Activated CD4-positive, alpha-beta T cell treated with anti-CD3 and anti-CD28 coated beads, Interleukin-2, amount 50 U/mL, for 16 hours (primary cell): Measurements from ENCODE around the gene SLC25A6.
A peak's percentile ranks its signal among the peaks of the same experiment; 100 is the strongest.
"Not testable (repeated sequence)": the region's sequence is repeated elsewhere in the genome, so short reads cannot be mapped to it uniquely, and the experiment has no call there.

ENCODE experiments used
- DNase-seq: peaks from one replicate; pipeline ENCODE4 v3.0.0-alpha.2; 2020

The SLC25A6 gene

DNA sequence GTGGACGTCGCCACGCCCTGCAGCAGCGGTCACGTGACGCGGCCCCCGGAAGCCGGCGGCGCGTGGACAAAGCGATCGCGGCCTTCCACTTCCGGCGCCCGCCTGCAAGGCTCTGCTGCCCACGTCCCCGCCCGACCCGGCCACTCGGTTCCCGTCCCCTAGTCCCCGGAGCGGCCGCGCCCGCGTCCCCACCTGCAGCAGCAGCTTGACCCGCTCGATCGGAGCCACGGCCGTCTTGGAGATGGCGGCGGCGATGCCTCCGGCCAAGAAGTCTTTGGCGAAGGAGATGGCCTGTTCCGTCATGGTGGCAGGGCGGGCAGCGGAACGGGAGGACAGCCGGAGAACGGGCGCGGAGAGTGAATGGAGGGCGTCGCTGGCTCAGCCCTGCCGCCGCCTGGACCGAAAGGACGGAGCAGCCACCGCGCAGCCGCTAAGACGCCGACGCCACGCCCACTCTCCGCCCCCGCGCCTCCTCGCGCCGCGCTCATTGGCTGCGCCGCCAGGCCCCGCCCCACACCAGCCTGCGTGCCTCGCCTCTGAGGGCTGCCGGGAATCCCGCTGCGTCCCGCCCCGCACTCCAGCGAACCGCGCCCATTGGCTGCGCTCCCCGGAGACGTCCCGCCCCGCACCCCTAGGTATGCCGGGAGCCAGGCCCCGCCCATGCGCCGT, at the start of gene SLC25A6:
TSS of gene SLC25A6 (minus strand) at position 407 of the 669 bp plus-strand sequence. CDS start at position 303, 104 bp downstream.
- peak; percentile 99 for DNase-seq

DNA sequence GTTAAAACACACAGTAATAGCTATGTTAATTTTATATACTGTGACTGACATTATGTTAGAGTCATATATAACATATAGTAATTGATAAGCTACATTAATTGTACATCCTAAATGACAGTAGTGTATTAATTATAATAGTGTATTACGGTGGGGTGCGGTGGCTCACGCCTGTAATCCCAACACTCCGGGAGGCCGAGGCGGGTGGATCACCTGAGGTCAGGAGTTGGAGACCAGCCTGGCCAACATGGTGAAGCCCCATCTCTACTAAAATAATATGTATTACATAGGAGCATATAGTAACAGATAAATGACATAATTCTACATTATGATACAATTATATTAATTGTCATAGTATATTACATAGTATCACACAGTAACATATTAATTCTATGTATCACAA, 48.6 kb upstream of the SLC25A6 start:
- no peak for DNase-seq

DNA sequence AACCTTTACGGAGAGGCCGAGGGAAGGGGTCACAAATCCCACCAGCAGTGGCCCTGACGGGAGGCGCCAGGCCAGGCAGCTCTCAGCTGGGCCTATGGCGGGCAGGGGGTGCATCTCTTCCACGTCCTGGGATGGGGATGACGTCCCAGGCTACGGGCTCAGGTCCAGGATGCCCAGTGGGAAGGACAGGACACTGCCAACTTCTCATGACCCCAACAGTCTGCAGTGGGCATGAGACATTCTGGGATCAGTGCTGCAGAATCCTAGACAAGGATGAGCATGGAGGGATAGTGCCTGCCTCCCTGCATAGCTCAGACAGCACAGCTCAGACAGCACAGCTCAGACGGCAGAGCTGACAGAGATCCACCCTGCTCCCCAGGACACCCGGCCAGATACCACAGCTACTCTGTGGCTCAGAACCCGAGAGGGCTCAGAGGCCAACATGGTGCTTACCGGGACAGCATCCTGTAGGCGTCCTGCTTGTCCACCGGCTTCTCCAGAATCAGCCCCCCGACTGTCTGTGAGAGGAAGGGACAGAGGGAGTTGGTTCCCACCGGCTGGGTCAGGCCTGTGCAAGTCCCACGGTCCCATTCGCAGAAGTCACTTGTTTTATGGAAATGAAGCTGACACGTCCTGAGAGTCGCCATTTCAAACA, 43.5 kb upstream of the SLC25A6 start:
- no peak for DNase-seq

DNA sequence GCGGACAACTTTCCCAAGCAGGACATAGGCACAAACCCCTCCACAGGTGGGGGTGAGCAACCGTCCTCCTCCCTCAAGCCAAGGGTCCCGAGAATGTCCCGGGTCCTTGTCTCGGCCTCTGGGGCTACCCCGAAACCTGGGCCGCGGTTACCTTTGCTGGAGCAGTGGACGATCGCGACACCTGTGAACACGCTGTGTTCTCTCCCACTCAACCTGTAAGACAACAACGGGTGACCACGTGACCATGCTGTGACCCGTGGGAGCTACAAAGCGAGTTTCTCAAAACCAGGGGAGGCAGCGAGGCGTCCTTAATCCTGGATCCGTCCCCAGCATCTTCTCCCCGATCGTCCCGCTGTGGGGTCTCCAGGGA, 42.9 kb upstream of the SLC25A6 start:
- no peak for DNase-seq

DNA sequence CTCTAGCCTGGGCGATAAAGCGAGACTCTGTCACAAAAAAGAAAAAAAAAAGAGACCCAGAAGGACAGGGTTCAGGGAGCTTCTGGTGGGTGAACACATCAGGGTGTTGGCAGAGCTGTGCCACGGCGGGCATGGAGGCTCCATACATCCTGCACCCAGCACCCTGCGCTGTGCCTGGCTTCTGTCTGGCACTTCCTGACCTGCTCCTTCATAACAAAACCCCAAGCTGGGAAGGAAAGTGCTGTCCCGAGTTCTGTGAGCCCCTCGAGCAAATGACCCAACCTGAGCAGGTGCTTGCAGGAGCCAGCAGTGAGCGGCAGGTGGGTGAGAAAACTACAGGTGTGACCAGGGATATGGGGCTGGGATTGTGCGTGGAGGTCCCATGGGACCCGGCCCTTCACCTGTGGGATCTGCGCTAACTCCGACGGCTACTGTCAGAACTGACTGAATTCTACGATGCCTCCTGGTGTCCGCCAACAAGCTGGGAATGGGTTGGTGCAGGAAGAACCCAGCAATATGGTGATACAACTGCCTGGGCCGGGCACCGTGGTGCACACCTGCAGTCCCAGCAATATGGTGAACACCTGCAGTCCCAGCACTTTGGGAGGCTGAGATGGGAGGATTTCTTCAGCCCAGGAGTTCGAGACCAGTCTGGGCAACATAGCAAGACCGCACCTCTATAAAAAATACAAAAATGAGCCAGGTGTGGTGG, 41.9 kb upstream of the SLC25A6 start:
- DNase-seq: no peak

DNA sequence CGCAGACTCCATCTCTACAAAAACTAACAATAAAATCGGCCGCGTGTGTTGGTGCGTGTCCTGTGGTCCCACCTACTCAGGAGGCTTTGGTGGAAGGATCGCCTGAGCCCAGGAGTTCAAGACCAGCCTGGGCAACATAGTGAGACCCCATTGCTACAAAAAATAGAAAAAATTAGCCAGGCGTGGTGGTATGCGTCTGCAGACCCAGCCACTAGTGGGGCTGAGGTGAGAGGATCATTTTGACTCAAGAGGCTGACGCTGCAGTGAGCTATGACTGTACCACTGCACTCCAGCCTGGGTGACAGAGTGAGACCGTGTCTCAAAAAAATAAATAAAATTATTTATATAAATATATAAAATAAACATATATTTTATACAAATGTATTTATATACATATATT, 38.5 kb upstream of the SLC25A6 start:
- DNase-seq: peak; percentile 54

DNA sequence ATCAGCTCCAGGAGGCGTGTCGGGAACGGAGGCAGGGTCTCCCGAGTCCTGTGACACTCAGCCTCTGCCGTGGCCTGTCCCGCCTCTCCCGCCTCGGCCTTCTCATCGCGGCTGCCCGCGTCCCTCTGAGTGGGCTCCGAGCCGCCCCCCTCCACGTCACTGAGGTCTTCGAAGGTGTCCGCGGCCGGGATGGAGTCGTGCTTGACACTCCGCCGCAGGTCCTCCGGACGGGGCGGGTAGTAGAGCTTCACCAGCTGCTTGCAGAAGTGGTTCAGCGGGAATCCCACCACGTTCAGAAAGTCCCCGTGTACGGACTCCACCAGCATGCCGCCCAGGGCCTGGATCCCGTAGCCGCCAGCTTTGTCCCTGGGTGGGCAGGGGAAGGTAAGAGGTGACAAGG, 35.8 kb upstream of the SLC25A6 start:
- no peak for DNase-seq

DNA sequence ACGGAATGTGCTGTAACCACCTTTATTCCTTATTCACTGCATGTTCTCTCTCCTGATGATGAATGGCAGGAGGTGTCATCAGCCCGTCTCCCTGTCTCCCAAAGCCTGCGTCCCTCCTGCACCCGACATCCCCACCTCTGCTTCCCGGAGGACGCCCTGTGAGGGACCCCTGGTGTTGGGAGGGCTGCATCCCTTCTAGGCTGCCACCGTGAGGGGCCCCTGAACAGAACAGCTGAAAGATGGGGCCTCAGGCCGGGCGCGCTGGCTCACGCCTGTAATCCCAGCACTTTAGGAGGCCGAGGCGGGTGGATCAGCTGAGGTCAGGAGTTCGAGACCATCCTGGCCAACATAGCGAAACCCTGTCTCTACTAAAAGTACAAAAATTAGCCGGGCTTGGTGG, 34.4 kb upstream of the SLC25A6 start:
- not testable (repeated sequence) for DNase-seq

DNA sequence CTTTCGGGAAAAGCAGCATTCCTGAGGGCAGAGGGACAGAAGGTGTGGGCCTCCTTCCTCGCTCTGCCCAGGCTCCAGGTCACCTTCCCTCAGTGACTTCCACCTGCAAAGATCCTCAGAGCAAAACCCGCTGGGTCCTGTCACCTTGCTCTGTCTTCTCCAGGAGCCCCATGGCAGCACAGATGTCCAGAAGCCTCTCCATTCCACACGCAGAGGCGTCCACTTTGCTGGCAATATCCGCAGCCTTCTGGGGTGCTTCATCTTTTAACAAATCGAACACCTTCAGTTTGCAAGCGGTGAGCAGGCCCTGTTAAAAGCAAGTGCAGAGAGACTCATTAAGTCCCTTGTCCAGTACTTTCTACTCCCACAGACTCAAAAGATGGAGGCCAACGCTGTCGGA, 33.5 kb upstream of the SLC25A6 start:
- no peak for DNase-seq

DNA sequence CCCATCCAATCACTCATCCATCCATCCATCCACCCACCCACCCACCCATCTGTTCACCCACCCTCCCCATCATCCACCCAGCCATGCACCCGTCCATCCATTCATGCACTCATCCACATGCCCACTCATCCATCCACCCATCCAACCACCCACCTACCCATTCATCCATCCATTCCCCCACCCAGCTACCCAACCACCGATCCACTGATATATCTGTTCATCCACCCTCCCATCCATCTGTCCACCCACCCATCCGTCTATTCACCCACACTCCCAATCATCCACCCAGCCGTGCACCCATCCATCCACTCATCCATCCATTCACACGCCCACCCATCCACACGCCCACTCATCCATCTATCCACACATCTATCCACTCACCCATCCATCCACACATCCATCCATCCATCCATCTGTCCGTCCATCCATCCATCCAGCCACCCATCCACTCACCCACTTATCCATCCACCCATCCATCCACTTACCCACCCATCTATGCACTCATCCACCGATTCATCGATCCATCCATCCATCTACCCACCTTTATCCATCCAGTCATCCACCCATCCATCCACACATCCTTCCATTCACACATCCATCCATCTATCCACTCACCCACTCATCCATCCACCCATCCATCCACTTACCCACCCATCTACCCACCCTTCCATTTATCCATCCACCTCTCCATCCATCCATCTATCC, 32.4 kb upstream of the SLC25A6 start:
- no peak for DNase-seq

DNA sequence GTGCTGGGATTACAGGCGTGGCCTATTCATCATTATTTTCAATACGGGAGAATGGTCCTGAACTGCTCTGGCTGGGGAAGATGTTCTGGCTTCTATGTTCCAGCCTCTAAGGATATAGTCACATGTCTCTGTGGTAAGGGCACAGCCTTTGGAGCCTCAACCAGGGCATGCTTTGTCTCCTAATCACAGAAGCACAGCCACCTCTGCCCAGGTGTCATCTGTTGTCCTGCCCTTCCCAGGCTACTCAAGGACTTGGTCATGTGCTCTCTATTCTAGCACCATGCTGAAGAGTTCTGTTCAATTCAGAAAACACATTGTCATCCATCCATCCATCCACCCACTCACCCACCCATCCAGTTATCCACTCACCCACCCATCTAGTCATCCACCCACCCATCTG, 31.3 kb upstream of the SLC25A6 start:
- DNase-seq: no peak

DNA sequence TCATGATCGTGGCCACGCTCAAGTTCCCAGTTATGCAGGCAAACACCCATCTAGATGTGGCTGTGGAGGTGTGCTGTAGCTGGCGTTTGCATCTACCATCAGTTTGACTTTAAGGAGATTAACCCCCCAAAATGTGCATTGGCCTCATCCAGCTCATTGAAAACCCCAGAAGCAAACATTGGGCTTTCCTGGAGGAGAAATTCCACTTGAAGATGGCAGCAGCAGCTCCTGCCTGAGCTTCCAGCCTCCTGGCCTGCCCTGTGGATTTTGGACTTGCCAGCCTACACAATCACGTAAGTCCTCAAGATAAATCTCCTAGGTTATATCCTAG, 30.2 kb upstream of the SLC25A6 start:
- DNase-seq: no peak

DNA sequence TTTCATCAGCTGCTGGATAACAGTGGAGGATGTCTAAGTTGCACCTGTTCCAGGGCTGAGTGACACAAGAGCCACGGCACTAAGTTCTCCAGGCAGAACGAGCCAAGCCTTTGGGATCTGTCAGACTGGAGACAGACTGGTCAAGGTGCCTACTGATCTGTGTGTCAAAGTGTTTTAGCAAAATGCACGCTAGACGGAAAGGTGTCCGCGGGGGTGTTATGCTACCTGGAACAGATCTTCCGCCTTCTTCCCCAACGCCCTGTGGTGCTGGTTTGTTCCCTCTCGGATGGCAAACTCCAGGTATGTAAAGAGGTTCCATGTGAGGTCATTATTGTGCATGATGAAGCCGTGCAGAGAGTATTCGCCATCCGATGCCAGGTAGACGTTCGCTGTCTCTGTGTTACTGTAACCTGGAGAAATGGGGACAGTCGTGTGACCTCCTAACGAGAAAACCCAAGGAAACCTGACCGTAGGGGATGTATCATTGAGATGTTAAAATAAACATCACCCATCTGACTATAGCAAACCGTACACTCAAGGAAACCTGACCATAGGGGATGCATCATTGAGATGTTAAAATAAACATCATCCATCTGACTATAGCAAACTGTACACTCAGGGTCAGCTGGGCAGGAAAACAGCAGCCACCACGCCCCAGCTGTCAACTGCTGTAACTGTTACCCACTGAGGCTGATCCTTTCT, 29.7 kb upstream of the SLC25A6 start:
- DNase-seq: no peak

DNA sequence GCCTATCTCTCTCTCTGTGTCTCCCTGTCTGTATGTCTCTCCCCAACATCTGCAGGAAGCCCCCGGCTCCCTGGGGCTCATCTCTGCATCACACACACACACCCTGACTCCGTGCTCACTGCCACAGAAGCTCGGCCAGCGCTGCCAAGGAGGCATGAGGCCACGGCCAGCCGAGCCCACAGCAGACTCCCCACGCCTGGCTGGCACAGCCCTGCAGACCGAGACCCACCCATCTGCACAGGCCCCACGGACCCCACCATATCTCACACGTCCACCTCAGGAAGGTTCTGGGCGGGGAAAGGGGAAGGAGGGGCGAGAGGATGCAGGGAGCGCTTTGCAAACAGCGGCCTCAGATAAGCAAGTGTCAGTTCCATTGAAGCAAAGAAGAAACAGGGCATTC, 28.5 kb upstream of the SLC25A6 start:
- no peak for DNase-seq

DNA sequence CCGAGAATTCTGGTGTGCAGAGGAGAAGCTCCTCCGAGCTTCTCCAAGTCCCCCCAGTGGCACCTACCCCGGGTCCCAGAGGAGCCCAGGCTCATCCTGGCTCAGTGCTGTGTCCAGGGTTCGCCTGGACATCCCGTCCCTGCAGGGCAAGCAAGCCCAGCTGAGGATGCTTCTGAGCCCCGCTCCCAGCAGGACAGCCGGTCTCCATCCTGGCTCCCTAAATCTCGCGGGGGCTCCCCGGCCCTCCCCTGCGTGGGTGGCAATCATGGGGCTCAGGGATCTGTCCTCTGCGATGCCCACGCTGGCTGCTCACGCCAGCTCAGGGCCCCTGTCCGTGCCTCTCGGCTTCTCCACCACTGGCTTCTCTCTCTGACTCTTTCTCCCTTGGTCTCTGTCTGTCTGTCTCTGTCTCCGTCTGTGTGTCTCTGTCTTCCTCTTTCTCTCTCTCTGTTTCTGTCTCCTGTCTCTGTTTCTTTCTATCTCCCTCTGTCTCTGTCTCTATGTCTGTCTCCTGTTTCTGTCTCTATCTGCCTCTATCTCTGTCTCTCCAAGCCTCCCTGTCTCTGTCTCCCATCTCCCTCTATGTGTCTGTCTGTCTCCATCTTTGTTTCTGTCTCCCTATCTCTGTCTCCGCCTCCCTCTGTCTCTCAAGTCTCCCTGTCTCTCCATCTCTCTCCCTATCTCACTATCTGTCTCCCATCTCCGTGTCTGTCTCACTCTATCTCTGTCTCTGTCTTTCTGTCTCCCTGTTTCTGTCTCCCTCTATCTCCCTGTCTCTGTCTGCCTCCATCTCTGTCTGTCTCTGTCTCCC, 27.8 kb upstream of the SLC25A6 start:
- no peak for DNase-seq

DNA sequence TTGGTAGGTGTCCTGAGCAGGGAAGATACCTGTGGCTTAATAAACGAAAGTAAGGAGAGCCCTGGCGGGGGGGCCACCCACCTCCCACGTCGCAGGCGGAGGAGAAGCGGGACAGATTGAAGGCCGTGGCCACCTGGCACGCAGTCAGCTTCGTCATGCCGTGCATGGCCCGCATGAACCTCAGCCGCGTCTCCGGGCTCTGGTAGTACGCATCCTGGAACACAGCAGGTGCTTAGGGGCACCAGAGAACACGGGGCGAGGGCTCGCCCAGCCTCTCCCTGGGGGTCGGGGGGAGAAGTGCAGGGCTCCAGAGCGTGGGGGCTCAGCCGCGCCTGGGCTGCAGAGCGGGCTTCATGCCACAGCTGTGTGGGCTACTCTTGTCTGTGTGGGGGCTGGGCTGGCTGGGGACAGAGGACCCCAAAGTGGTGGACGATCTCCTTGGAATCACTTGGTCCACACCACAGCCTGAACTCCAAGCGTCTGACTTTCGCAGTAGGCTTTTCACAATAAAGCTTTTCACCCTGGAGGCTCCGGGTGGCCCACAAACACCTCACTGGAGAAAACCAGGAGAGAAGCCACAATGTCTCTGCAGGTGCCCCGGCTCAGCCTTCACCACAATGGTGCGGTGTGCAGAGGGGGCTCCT, 27.1 kb upstream of the SLC25A6 start:
- no peak for DNase-seq

DNA sequence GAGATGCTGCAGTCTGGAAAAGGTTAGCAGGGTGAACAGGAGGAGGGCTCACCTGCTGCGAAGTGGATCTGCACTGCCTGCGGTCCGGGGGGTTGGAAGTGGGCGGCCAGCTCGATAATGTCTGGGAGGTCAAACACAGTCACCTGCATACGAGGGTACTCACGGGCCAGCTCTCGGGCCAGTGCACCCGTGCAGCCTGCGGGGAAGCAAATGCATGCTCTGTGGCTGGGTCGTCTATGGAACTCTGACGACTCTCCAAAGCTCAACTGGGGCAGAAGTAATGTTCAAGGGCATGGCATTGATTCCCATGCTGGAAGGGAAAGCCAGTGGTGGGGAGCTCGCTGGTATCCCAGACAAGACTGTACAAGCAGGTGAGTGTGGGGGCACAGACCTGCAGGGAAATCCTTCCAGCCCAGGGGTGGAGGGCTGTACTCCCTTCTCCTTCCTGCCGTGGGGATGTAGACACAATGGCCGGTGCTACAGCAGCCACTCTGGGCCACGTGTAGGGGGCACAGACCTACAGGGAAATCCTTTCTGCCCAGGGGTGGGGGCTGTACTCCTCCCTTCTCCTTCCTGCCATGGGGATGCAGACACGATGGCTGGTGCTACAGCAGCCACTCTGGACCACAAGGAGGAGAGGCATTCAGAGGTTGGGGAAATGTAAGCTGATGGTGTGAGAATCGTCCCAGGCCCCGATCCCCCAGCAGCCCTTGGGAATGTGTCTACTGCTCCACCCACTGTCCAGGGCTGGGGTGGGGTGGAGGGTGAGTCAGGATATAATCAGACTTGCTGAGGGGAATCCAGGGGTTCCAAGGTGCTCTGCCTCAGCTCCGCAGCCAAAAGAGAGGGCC, 26.2 kb upstream of the SLC25A6 start:
- DNase-seq: no peak

DNA sequence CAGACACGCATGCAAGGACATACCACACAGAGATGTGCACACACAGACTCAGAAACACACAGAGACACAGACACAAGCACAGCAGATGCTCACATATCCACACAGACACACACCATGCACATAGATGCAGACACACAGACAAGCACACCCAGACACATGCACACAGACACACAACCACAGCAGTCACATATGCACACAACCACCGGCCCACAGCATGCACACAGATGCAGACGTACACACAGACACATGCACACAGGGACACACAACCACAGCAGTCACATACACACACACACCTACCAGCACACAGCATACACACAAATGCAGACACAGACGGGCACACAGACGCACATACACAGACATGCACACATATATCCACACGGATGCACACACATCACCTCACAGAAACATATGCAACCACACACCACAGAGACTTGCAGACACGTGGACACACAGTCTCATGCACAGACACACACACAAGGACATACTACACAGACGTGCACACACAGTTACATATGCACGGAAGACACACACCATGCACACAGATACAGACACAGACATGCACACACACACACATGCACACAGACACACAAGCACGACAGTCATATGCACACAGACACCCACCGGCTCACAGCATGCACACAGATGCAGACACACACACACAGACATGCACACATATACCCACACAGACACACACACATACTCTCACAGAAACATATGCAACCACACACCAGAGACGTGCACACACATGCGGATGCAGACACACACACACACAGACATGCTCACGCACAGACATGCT, 25.2 kb upstream of the SLC25A6 start:
- DNase-seq: no peak

DNA sequence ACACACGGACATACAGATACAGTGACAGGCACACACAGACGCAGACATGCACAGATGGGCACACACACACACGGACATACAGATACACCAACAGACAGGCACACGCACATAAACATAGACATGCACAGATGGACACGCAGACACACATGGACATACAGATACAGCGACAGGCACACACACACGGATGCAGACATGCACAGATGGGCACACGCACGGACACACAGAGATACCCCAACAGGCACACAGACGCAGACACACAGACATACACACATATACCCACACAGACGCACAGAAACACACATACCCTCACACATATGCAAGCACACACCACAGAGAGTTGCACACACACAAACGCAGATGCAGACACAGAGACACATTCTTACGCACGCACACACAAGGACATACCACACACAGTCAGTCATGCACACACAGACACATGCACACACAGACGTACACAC, 24.4 kb upstream of the SLC25A6 start:
- no peak for DNase-seq
